ENCODE data around the gene OR6C68. TPM values are rescaled to one million over a fixed set of nuclear protein-coding genes. Genes with fewer than 3 reads are reported as not detected.
"Not testable (repeated sequence)": the region's sequence is repeated elsewhere in the genome, so short reads cannot be mapped to it uniquely, and the experiment has no call there.

OR6C68 gene
- total and polyA plus RNA-seq, 2 donors (not counting 3 experiments of a cell fraction or from before 2014, with no cell fraction given), result not detected

DNA sequence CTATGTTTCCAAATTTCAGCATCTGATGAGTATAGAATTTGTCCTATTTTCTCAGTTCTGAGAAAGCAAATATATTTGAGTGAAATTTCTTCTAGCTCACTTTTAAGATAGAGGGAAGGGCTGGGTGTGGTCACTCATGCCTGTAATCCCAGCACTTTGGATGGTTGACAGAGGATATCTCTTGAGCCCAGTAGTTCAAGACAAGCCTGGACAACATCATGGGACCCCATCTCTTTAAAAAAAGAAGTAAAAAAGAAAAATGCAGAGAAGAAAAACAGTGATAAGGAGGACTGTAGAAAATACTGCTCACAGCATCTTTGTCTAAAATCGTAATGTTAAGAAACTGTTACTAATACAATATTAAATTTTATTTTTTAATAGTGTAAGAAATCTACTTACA is 19.9 kb upstream of the OR6C68 start:
- POLR2A ChIA-PET, result no interaction called here
- intact Hi-C loops (cut with micrococcal nuclease), result no loop called here
- Histone ChIP-seq H3K9ac (replicated peaks; ENCODE audit: extremely low read depth, insufficient read depth, low read length) (no peak overlapping the region), H3K4me2 (ENCODE audit: insufficient read depth, low read length) (no peak overlapping the region), H3K9me3 (replicated peaks; ENCODE audit: control insufficient read depth, insufficient read depth, low read length) (no peaks in the 10 kb centered on the region), H3K4me1 (ENCODE audit: control insufficient read depth, extremely low read depth, insufficient read depth, low read length) (no peaks in the 10 kb centered on the region), H3K9me1 (replicated peaks; ENCODE audit: control insufficient read depth, extremely low read depth, insufficient read depth, low read length) (no peaks in the 10 kb centered on the region), H4K20me1 (replicated peaks; ENCODE audit: control insufficient read depth, extremely low read depth, insufficient read depth, low read length) (no peaks in the 10 kb centered on the region), H3K79me2 (ENCODE audit: control insufficient read depth, insufficient read depth, low read length) (no peaks in the 10 kb centered on the region), H3K27ac (ENCODE audit: insufficient read depth, low read depth, low read length) (no peak overlapping the region), H2AFZ (ENCODE audit: low read depth, low read length) (no peak overlapping the region), H3K27me3 (ENCODE audit: control insufficient read depth in 2 of 2, insufficient read depth in 2 of 2, low read length in 2 of 2) (no peaks in the 10 kb centered on the region), H3K4me3 (replicated peaks in 1 of 3; ENCODE audit: insufficient read depth in 1 of 3, low read depth in 1 of 3, low read length in 3 of 3) (no peak overlapping the region), H3K36me3 (ENCODE audit: control insufficient read depth in 2 of 2, extremely low read depth in 1 of 2, insufficient read depth in 2 of 2, low read length in 2 of 2) (no peaks in the 10 kb centered on the region)
- CTCF ChIA-PET, result no interaction called here
- TF ChIP-seq, protein P1, sequence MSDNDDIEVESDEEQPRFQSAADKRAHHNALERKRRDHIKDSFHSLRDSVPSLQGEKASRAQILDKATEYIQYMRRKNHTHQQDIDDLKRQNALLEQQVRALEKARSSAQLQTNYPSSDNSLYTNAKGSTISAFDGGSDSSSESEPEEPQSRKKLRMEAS (IDR thresholded peaks at IDR 0.05; ENCODE audit: insufficient read depth, insufficient read length), result no peak
- TF ChIP-seq MYC (IDR thresholded peaks at IDR 0.05; ENCODE audit: low read depth, low read length), result no peak
- no peak for TF ChIP-seq POLR2A (IDR thresholded peaks at IDR 0.05; ENCODE audit: low read depth, low read length)
- no peak for TF ChIP-seq POLR2AphosphoS5 (IDR thresholded peaks at IDR 0.05; ENCODE audit: insufficient read depth, low read depth, low read length)
- TF ChIP-seq JUN (IDR thresholded peaks at IDR 0.05; ENCODE audit: borderline replicate concordance, insufficient read depth, insufficient read length, low read depth), result no peak
- TF ChIP-seq FOS (IDR thresholded peaks at IDR 0.05; ENCODE audit: borderline replicate concordance, insufficient read depth, low read length), result no peak
- TF ChIP-seq EZH2 (IDR thresholded peaks at IDR 0.05; ENCODE audit: borderline replicate concordance, low read depth, low read length, severe bottlenecking), result no peak
- TF ChIP-seq GATA2 (IDR thresholded peaks at IDR 0.05; ENCODE audit: insufficient read depth, insufficient read length, low read depth, low read length), result no peak
- TF ChIP-seq, protein P2, sequence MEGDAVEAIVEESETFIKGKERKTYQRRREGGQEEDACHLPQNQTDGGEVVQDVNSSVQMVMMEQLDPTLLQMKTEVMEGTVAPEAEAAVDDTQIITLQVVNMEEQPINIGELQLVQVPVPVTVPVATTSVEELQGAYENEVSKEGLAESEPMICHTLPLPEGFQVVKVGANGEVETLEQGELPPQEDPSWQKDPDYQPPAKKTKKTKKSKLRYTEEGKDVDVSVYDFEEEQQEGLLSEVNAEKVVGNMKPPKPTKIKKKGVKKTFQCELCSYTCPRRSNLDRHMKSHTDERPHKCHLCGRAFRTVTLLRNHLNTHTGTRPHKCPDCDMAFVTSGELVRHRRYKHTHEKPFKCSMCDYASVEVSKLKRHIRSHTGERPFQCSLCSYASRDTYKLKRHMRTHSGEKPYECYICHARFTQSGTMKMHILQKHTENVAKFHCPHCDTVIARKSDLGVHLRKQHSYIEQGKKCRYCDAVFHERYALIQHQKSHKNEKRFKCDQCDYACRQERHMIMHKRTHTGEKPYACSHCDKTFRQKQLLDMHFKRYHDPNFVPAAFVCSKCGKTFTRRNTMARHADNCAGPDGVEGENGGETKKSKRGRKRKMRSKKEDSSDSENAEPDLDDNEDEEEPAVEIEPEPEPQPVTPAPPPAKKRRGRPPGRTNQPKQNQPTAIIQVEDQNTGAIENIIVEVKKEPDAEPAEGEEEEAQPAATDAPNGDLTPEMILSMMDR (IDR thresholded peaks at IDR 0.05; ENCODE audit: extremely low read depth in 1 of 2, insufficient read depth in 1 of 2, low read depth in 1 of 2, low read length in 2 of 2), result no peak
- no peak for DNase-seq (ENCODE audit: low read depth, low spot score)
- FAIRE-seq, result no peak
- dilution Hi-C loops (cut with MboI; ENCODE audit: extremely low pct_ligation_motif_present, low sequenced_read_pairs), result no loop called here
- BruUV-seq (replicated peaks), result no TSS peak

GRCh38 chr12:55479136-55479535 is 13.0 kb upstream of the OR6C68 start:
- H3K27ac ChIP-seq (ENCODE audit: insufficient read depth, low read depth, low read length); H3K36me3 ChIP-seq (ENCODE audit: control insufficient read depth in 2 of 2, extremely low read depth in 1 of 2, insufficient read depth in 2 of 2, low read length in 2 of 2); H3K9ac ChIP-seq (replicated peaks; ENCODE audit: extremely low read depth, insufficient read depth, low read length); FAIRE-seq; H3K9me3 ChIP-seq (replicated peaks; ENCODE audit: control insufficient read depth, insufficient read depth, low read length); H3K27me3 ChIP-seq (ENCODE audit: control insufficient read depth in 2 of 2, insufficient read depth in 2 of 2, low read length in 2 of 2); H3K4me3 ChIP-seq (replicated peaks in 1 of 3; ENCODE audit: insufficient read depth in 1 of 3, low read depth in 1 of 3, low read length in 3 of 3); intact Hi-C loops (cut with micrococcal nuclease); POLR2A ChIA-PET; H3K79me2 ChIP-seq (ENCODE audit: control insufficient read depth, insufficient read depth, low read length); DNase-seq (ENCODE audit: low read depth, low spot score); dilution Hi-C loops (cut with MboI; ENCODE audit: extremely low pct_ligation_motif_present, low sequenced_read_pairs); H4K20me1 ChIP-seq (replicated peaks; ENCODE audit: control insufficient read depth, extremely low read depth, insufficient read depth, low read length); CTCF ChIA-PET; H2AFZ ChIP-seq (ENCODE audit: low read depth, low read length); H3K4me2 ChIP-seq (ENCODE audit: insufficient read depth, low read length); H3K9me1 ChIP-seq (replicated peaks; ENCODE audit: control insufficient read depth, extremely low read depth, insufficient read depth, low read length); BruUV-seq (replicated peaks); H3K4me1 ChIP-seq (ENCODE audit: control insufficient read depth, extremely low read depth, insufficient read depth, low read length): not testable (repeated sequence)

- H3K4me2 ChIP-seq (ENCODE audit: insufficient read depth, low read length); CTCF ChIA-PET; H3K4me1 ChIP-seq (ENCODE audit: control insufficient read depth, extremely low read depth, insufficient read depth, low read length); H2AFZ ChIP-seq (ENCODE audit: low read depth, low read length); H4K20me1 ChIP-seq (replicated peaks; ENCODE audit: control insufficient read depth, extremely low read depth, insufficient read depth, low read length); H3K9me1 ChIP-seq (replicated peaks; ENCODE audit: control insufficient read depth, extremely low read depth, insufficient read depth, low read length); dilution Hi-C loops (cut with MboI; ENCODE audit: extremely low pct_ligation_motif_present, low sequenced_read_pairs); H3K36me3 ChIP-seq (ENCODE audit: control insufficient read depth in 2 of 2, extremely low read depth in 1 of 2, insufficient read depth in 2 of 2, low read length in 2 of 2); H3K27me3 ChIP-seq (ENCODE audit: control insufficient read depth in 2 of 2, insufficient read depth in 2 of 2, low read length in 2 of 2); H3K27ac ChIP-seq (ENCODE audit: insufficient read depth, low read depth, low read length); FAIRE-seq; POLR2A ChIA-PET; intact Hi-C loops (cut with micrococcal nuclease); H3K4me3 ChIP-seq (replicated peaks in 1 of 3; ENCODE audit: insufficient read depth in 1 of 3, low read depth in 1 of 3, low read length in 3 of 3); DNase-seq (ENCODE audit: low read depth, low spot score); BruUV-seq (replicated peaks); H3K79me2 ChIP-seq (ENCODE audit: control insufficient read depth, insufficient read depth, low read length); H3K9me3 ChIP-seq (replicated peaks; ENCODE audit: control insufficient read depth, insufficient read depth, low read length); H3K9ac ChIP-seq (replicated peaks; ENCODE audit: extremely low read depth, insufficient read depth, low read length): not testable (repeated sequence)
Observed at GRCh38 chr12:55484284-55484683, 7.9 kb upstream of the OR6C68 start.

All from endothelial cell of umbilical vein (primary cell).